Calu3 (cell line): Measurements from ENCODE around the gene RAB11FIP4. TPM values are rescaled to one million over a fixed set of nuclear protein-coding genes. Genes with fewer than 3 reads are reported as not detected.

ENCODE experiments used
- BruUV-seq: library from RNA; stranded (reverse); fragments of 400-500 nt; replicated peaks from 2 replicates; lab custom pipeline; 2021; lab: Mats Ljungman, UMichigan
- CTCF ChIA-PET: fragments of 300-600 bp; sonication (Branson Sonifier 250); formaldehyde crosslinking; loops from one replicate; lab custom pipeline; 2022; ENCODE audit warnings: antibody characterized with exemption; lab: Charles Lee
- DNase-seq: peaks from one replicate; pipeline ENCODE4 v3.0.0; 2022
- H3K27ac Mint-ChIP-seq: one replicate; pipeline ENCODE4 v1.8.0; 2022; ENCODE audit warnings: mixed read lengths; ENCODE audit not compliant: unreplicated experiment
- H3K27me3 Mint-ChIP-seq: one replicate; pipeline ENCODE4 v1.8.0; 2022; ENCODE audit warnings: mixed read lengths; ENCODE audit not compliant: unreplicated experiment
- H3K36me3 Mint-ChIP-seq: one replicate; pipeline ENCODE4 v1.8.0; 2022; ENCODE audit warnings: mild to moderate bottlenecking, moderate library complexity, mixed read lengths; ENCODE audit not compliant: insufficient read depth, unreplicated experiment
- H3K4me1 Mint-ChIP-seq: one replicate; pipeline ENCODE4 v1.8.0; 2022; ENCODE audit warnings: mild to moderate bottlenecking, low read depth, mixed read lengths; ENCODE audit not compliant: unreplicated experiment
- H3K4me3 Mint-ChIP-seq: one replicate; pipeline ENCODE4 v1.8.0; 2022; ENCODE audit warnings: mild to moderate bottlenecking, low read depth, moderate library complexity, mixed read lengths; ENCODE audit not compliant: unreplicated experiment
- H3K9me3 Mint-ChIP-seq: one replicate; pipeline ENCODE4 v1.8.0; 2022; ENCODE audit warnings: low read depth, mixed read lengths; ENCODE audit not compliant: unreplicated experiment
- intact Hi-C: fragments of 100-400 bp; cut with micrococcal nuclease; formaldehyde crosslinking; loops from one replicate; pipeline ENCODE4 v1.10.0; 2022; ENCODE audit not compliant: unreplicated experiment
- total RNA-seq: library from RNA; stranded (reverse); gene quantifications from 2 replicates; pipeline ENCODE4 v1.2.3, GENCODE V29; 2022
- TF ChIP-seq, protein P1 (sequence below): fragments of 200-600 bp; IDR thresholded peaks from one replicate; pipeline ENCODE4 v1.8.0; 2022; ENCODE audit warnings: antibody characterized with exemption; ENCODE audit not compliant: unreplicated experiment

Gene RAB11FIP4
- total RNA-seq, 1 experiment from 2014 or later = 27.9 TPM

DNA sequence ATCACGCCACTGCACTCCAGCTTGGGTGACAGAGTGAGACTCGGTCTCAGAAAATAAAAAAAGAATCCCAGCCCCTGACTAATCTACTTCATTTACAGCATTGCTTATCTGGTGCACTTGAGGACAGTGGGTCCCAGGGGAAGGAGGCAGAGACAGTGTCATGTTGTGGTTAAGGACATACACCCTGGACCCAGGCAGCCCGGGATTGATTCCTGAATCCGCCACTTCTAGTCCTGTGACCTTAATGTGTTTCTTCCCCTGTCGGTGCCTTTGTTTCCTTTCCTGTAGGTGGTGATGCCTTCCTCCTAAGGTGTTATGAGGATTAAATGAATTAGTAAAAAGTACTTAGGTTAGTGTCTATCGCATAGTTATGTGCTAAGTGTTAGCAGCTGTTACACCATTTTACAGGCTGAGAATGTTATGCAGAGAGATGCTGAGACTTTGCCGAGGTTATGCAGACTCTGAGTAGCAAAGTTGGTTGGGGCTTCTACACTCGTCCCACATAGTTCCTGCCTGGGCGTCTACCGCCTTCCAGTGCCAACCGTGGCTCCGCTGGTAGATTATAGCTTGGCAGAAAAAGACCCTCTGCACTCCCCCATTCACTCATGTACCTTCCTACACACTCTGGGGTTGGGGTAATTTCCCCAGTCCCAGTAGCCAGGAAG, 74.8 kb downstream of the RAB11FIP4 start:
- Mint-ChIP-seq H3K36me3 (no peaks in the 10 kb centered on the region), H3K27ac (no peak overlapping the region), H3K4me1 (no peaks in the 10 kb centered on the region), H3K27me3 (no peaks in the 10 kb centered on the region), H3K9me3 (no peaks in the 10 kb centered on the region), H3K4me3 (no peak overlapping the region)
- TF ChIP-seq, protein P1, sequence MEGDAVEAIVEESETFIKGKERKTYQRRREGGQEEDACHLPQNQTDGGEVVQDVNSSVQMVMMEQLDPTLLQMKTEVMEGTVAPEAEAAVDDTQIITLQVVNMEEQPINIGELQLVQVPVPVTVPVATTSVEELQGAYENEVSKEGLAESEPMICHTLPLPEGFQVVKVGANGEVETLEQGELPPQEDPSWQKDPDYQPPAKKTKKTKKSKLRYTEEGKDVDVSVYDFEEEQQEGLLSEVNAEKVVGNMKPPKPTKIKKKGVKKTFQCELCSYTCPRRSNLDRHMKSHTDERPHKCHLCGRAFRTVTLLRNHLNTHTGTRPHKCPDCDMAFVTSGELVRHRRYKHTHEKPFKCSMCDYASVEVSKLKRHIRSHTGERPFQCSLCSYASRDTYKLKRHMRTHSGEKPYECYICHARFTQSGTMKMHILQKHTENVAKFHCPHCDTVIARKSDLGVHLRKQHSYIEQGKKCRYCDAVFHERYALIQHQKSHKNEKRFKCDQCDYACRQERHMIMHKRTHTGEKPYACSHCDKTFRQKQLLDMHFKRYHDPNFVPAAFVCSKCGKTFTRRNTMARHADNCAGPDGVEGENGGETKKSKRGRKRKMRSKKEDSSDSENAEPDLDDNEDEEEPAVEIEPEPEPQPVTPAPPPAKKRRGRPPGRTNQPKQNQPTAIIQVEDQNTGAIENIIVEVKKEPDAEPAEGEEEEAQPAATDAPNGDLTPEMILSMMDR = no peak
- no TSS peak for BruUV-seq
- CTCF ChIA-PET = interaction anchor here (0.6 kb wide), 1 partner anchor 719 kb away, joined by 6 read pairs; no protein-coding TSS in a partner anchor
- DNase-seq = no peak
- intact Hi-C loops = no loop called here

DNA sequence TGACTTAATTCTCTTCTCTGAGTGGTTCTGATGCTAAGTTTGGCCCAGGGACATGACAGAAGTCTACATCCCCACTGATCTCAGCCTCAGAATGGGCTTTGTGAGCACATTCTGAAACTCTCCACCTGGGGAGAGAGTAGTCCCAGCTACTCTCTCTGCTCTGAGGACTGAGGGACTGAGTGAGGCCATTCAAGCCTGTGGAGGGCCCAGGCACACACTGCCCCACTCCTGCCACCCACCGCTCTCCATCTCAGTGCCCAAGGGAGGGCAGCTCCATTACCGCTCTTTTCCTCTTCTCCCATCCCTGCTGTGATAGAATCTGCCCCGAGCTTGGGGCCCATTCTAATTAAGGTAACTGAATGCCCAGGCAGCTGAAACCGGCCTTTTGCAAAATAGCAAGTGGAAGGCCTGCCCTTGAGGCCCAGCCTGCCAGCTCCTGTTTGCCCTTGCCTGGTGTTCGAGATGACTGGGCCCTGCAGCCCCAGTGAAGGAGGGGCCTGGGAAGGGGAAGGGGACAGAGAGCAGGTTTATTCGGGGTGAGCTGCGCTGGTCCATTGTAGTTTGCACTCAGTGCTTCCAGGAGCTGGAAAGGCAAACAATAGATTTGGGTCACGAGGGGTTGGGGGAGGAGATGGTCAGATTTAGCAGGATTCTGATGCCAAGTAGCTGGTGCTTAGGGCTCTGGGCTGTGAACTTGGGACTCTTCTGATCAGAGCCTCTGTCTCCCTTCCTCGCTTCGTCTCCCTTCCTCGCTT, 76.2 kb downstream of the RAB11FIP4 start:
- BruUV-seq = no TSS peak
- CTCF ChIA-PET = no interaction called here

DNA sequence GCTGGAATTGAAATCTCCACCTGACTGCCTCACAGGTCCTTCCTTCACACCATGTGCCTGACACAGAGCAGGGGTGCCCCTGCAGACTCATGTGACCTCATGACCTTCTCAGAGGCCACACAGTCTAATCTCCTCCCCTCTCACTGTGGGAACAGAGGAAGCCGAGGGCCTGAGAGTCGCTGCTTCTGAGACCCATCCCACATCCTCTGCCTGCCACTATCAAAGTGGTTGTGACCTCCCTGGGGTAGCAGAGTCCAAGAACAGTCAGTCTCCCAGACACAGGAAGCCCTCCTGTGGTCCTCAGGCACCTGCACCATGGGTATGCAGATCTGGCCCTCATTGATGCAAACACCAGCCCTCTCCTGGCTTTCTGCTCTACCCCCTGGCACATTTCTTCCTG, 78.5 kb downstream of the RAB11FIP4 start:
- Mint-ChIP-seq H3K9me3 (no peaks in the 10 kb centered on the region), H3K4me1 (no peaks in the 10 kb centered on the region), H3K27ac (no peak overlapping the region), H3K4me3 (no peak overlapping the region), H3K36me3 (no peaks in the 10 kb centered on the region), H3K27me3 (peaks cover 30% of the 10 kb centered on the region)
- intact Hi-C loops = no loop called here
- CTCF ChIA-PET = no interaction called here
- TF ChIP-seq, protein P1 = no peak
- DNase-seq = no peak
- BruUV-seq = no TSS peak

More for the DNA sequence above, 76.2 kb downstream of the RAB11FIP4 start:
- H3K4me3 Mint-ChIP-seq = no peak overlapping the region
- H3K36me3 Mint-ChIP-seq = no peaks in the 10 kb centered on the region
- peaks cover 9% of the 10 kb centered on the region for H3K27me3 Mint-ChIP-seq
- intact Hi-C loops = no loop called here
- H3K4me1 Mint-ChIP-seq = no peaks in the 10 kb centered on the region
- H3K27ac Mint-ChIP-seq = no peak overlapping the region
- TF ChIP-seq, protein P1 = no peak
- no peaks in the 10 kb centered on the region for H3K9me3 Mint-ChIP-seq
- DNase-seq = no peak

DNA sequence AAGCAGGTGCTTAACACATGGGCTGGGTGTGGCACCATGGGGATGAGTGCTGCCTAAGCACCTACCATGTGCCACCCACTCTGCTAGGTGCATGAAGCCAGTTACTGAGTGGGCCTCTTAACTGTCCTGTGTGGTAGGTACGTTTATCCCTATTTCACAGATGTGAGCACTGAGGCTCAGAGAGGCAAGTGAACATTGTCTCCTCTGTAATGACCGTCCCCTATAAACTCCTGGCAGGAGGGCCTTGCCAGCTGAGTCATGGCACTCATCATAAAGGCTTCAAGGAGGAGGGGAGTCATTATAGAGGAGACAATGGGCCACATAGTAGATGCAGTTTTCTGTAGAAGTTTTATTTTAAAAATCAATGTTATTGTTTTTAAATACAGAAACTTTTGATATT, 79.1 kb downstream of the RAB11FIP4 start:
- H3K4me3 Mint-ChIP-seq = no peak overlapping the region
- H3K36me3 Mint-ChIP-seq = no peaks in the 10 kb centered on the region
- no TSS peak for BruUV-seq
- DNase-seq = no peak
- H3K27me3 Mint-ChIP-seq = peaks cover 36% of the 10 kb centered on the region
- intact Hi-C loops = no loop called here
- H3K27ac Mint-ChIP-seq = no peak overlapping the region
- TF ChIP-seq, protein P1 = no peak
- no peaks in the 10 kb centered on the region for H3K9me3 Mint-ChIP-seq
- H3K4me1 Mint-ChIP-seq = no peaks in the 10 kb centered on the region
- CTCF ChIA-PET = no interaction called here
